A549 (cell line): ENCODE results near the gene SDE2.
"Not testable (repeated sequence)": the region's sequence is repeated elsewhere in the genome, so short reads cannot be mapped to it uniquely, and the experiment has no call there.

ENCODE experiments used
- CEBPB ChIP-seq, 2 experiments: fragments of >200 bp in 1 of 2; sonication (Bioruptor Twin) in 1 of 2; formaldehyde crosslinking in 1 of 2; IDR thresholded peaks; 2 replicates each; pipeline ENCODE4 v1.6.1; 2012 to 2016
- POLR2A ChIP-seq: IDR thresholded peaks from 2 replicates; pipeline ENCODE4 v1.6.1; 2012; ENCODE audit warnings: mild to moderate bottlenecking, low read length
- USF2 ChIP-seq: fragments of 450-650 bp; IDR thresholded peaks from 2 replicates; pipeline ENCODE4 v1.6.1; 2014; ENCODE audit warnings: antibody characterized with exemption

DNA sequence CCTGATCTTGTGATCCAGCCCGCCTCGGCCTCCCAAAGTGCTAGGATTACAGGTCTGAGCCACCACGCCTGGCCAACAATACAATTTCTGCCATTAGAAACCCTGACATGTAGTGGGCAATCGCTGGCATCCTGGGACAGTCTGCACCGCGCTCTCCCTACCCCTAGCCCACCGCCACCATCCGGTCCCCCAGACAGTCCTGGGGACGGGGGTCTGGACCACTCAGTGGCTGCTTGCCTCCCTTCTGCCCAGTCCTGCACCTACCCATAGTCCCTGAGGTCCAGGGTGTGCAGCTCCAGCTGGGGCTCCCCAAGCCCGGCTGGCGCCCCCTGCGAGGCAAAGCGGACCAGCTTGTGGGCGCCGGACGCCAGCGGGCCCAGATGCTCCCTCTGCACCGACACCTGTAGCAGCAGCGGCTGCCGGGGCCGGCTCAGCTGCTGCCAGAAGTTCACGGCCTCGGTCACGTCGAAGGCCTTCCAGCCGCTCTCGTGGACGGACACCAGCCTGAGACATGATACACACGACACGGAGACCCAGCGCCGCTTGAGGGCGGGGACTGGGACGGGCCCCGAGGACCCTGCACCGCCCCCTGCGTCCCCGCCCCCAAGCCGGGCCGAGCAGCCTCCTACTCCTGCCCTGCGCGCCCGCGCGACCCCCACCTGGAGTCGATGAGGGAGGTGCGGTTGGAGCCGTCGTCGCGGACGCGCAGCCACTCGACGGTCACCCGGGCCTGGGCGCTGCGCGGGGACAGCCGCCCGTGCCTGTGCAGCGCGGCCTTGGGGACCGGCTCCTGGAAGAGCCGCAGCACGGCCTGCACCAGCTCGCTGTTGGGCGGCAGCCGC, 59.8 kb downstream of the SDE2 start:
- not testable (repeated sequence) for TF ChIP-seq POLR2A; USF2; CEBPB (IDR thresholded peaks at IDR 0.05)
